GM12892 (cell line): ENCODE results near the gene ST8SIA1.

Experiments used
- DNase-seq: peaks from one replicate; pipeline ENCODE4 v3.0.0; 2011; ENCODE audit not compliant: insufficient read length
- FAIRE-seq: peaks from 2 replicates; lab custom pipeline; 2011; peaks lifted over from hg19 to GRCh38; lab: Jason Lieb, UNC
- POLR2A ChIP-seq: IDR thresholded peaks from 2 replicates; pipeline ENCODE4 v1.6.1; 2011; ENCODE audit warnings: low read depth, low read length, control low read depth
- POLR2AphosphoS5 ChIP-seq: IDR thresholded peaks from 2 replicates; pipeline ENCODE4 v1.6.1; 2011; ENCODE audit warnings: low read depth, low read length, control low read depth
- TAF1 ChIP-seq: IDR thresholded peaks from 2 replicates; pipeline ENCODE4 v1.6.1; 2011; ENCODE audit warnings: low read depth, mild to moderate bottlenecking, control low read depth, low read length, borderline replicate concordance

The ST8SIA1 gene

DNA sequence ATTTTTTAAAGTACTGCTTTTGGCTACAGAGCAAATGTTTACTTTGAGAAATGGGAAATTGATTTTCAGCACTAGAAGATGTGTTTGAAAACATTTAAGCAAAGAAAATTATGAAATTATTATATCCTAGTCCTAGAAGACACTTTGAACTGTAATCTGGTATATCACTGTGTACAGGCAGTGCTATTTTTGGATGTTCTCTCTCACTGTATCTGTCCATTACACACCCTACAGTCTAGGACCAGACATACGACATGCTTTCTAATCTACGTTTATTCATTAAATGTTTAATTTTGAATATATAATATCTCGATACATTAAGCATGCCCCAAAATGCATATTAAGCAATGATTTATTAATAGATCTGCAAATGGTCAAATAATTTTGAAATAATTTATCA is 82.5 kb downstream of the ST8SIA1 start:
- DNase-seq (no peak), FAIRE-seq (no peak)
- TF ChIP-seq POLR2AphosphoS5 (no peak), TAF1 (no peak)

- FAIRE-seq: no peak
- TF ChIP-seq TAF1 (no peak), POLR2A (no peak), POLR2AphosphoS5 (no peak)
- no peak for DNase-seq
Measured at GRCh38 chr12:22250762-22251161, 83.7 kb downstream of the ST8SIA1 start.

- FAIRE-seq (no peak), DNase-seq (no peak)
- TF ChIP-seq TAF1 (no peak), POLR2AphosphoS5 (no peak), POLR2A (no peak)
Measured at GRCh38 chr12:22248571-22249115, 85.9 kb downstream of the ST8SIA1 start.

- FAIRE-seq: no peak
- TF ChIP-seq POLR2AphosphoS5 (no peak), POLR2A (no peak), TAF1 (no peak)
- DNase-seq: no peak
Measured at GRCh38 chr12:22248121-22248520, 86.4 kb downstream of the ST8SIA1 start.

DNA sequence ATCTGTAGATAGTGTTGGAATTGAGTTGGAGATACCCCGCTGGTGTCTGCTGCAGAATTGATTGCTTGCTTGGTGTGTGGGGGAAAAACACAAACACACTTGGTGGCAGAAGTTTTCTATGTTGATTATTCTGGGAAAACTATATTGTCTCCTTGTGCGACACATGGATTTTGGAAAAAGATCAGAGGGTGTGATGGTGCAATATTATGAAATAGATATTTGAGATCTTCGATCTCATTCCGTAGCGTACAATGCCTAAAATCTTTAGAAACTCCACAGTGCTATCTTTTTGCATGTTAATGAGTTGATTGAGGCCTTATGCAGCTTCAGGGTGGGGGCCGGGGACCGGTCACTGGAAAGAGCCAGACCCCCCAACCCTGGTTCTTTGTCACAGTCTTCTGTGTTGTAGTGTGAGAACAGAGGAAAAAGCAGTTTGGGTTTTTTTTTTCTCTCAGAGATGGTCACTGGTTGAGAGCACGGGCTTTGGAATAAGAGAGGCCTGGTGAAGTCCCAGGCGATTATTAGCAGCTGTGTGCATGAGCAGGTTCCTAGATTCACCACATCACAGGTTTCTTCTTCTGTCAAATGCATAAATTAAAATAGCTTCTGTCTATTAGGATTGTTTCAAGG is 88.2 kb downstream of the ST8SIA1 start:
- TF ChIP-seq TAF1: no peak
- TF ChIP-seq POLR2A: no peak
- TF ChIP-seq POLR2AphosphoS5: no peak
- FAIRE-seq (no peak), DNase-seq (no peak)

- no peak for FAIRE-seq
- DNase-seq: no peak
- TF ChIP-seq TAF1: no peak
- no peak for TF ChIP-seq POLR2A
- no peak for TF ChIP-seq POLR2AphosphoS5
Measured at GRCh38 chr12:22242726-22243125, 91.8 kb downstream of the ST8SIA1 start.

GRCh38 chr12:22238211-22238610 is 96.3 kb downstream of the ST8SIA1 start:
- DNase-seq (no peak), FAIRE-seq (no peak)
- no peak for TF ChIP-seq TAF1
- no peak for TF ChIP-seq POLR2A
- TF ChIP-seq POLR2AphosphoS5: no peak

DNA sequence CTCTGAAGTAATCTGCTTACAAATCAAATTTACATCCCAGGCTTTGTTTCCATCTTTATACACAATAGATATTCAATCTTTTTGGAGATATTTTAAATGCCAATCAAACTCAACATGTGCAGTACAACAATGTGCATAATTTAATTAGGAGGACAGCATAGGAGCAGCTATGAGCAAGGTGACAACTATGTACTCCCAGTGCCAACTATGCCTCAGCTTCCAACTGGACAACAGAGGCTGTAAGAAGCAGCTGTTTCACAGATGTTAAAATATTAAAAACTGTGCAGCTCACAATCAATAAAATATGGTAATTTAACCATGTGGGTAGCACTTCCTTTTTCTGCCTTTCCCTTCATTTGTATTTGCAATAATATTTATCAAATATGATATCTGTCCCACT is 99.9 kb downstream of the ST8SIA1 start:
- DNase-seq (no peak), FAIRE-seq (no peak)
- TF ChIP-seq TAF1: no peak
- TF ChIP-seq POLR2A: no peak
- TF ChIP-seq POLR2AphosphoS5: no peak

GRCh38 chr12:22231836-22232235 is 102.7 kb downstream of the ST8SIA1 start:
- no peak for TF ChIP-seq POLR2AphosphoS5
- TF ChIP-seq POLR2A: no peak
- TF ChIP-seq TAF1: no peak
- DNase-seq (no peak), FAIRE-seq (no peak)

- FAIRE-seq: no peak
- no peak for DNase-seq
- TF ChIP-seq TAF1: no peak
- no peak for TF ChIP-seq POLR2AphosphoS5
- no peak for TF ChIP-seq POLR2A
Measured at GRCh38 chr12:22231078-22231477, 103.4 kb downstream of the ST8SIA1 start.

- TF ChIP-seq POLR2A (no peak), POLR2AphosphoS5 (no peak), TAF1 (no peak)
- DNase-seq (no peak), FAIRE-seq (no peak)
Measured at GRCh38 chr12:22230280-22230794, 104.2 kb downstream of the ST8SIA1 start.

DNA sequence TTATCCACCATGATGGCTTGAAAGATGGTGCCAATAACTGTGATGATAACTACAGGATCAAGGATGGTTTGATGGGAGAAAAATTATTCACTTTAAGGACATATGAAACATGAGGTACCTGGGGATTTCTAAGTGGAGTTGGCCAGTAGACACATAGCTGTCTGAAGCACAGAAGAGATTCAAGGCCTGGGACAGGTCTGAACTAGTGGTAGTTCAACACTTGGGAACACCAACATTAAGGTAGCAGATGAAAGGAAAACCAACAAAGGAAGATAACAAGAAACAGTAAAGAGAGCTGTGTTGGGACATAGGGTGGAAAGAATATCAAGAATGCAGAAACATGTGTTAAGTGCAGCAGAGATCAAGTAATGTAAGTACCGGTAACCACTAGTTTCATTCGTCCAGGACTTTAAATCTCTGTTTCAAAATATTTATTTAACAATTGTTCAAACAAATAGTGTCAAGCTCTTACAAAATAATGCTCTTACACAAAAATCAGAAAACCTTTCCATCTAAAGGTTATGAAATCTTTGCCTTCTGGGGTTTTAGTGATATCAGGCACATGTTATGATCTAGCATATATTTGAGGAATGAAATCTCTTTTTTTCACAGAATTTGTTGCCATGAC is 104.7 kb downstream of the ST8SIA1 start:
- TF ChIP-seq POLR2A: no peak
- no peak for TF ChIP-seq POLR2AphosphoS5
- TF ChIP-seq TAF1: no peak
- DNase-seq: no peak

More for the DNA sequence above, 104.7 kb downstream of the ST8SIA1 start:
- no peak for FAIRE-seq
